CD4-positive, CD25-positive, alpha-beta regulatory T cell (primary cell): ENCODE measurements around the gene IMP4. TPM values are rescaled to one million over a fixed set of nuclear protein-coding genes. Genes with fewer than 3 reads are reported as not detected.

ENCODE experiments used
- ATAC-seq, 2 donors: fragments of 150-1000 bp; cut with Tn5 transposase; one replicate each; pipeline ENCODE4 v1.10.0; 2021; ENCODE audit warnings: low read depth in 2 of 2, moderate number of reproducible peaks in 2 of 2, moderate library complexity in 1 of 2
- DNase-seq, 3 donors: peaks; one replicate each; pipeline versions ENCODE4 v3.0.0 to v3.0.0-alpha.2; 2012 to 2022; ENCODE audit warnings: mixed read lengths in 1 of 3
- H3K27ac ChIP-seq: one replicate; pipeline ENCODE4 v1.7.0; 2013; ENCODE audit warnings: mild to moderate bottlenecking, low read length; ENCODE audit not compliant: insufficient read depth, poor library complexity, severe bottlenecking
- H3K27me3 ChIP-seq: one replicate; pipeline ENCODE4 v1.7.0; 2013; ENCODE audit warnings: low read length; ENCODE audit not compliant: control insufficient read depth, insufficient read depth
- H3K36me3 ChIP-seq: one replicate; pipeline ENCODE4 v1.7.0; 2013; ENCODE audit warnings: mild to moderate bottlenecking, low read length, moderate library complexity; ENCODE audit not compliant: control insufficient read depth, insufficient read depth
- H3K4me1 ChIP-seq: 2 replicates; pipeline ENCODE4 v1.7.0; 2013; ENCODE audit warnings: mild to moderate bottlenecking, low read length; ENCODE audit not compliant: insufficient read depth, control insufficient read depth, poor library complexity, severe bottlenecking
- H3K4me3 ChIP-seq: one replicate; pipeline ENCODE4 v1.7.0; 2013; ENCODE audit warnings: low read depth, mild to moderate bottlenecking, low read length, moderate library complexity
- H3K9me3 ChIP-seq, 2 experiments: 1 replicate in 1 of 2; 2 replicates in 1 of 2; pipeline ENCODE4 v1.7.0; 2013; ENCODE audit warnings: low read length in 2 of 2, mild to moderate bottlenecking in 1 of 2, moderate library complexity in 1 of 2; ENCODE audit not compliant: control insufficient read depth in 2 of 2
- H3K27ac Mint-ChIP-seq, 3 donors: one replicate each; pipeline ENCODE4 v1.8.0; 2020 to 2022; ENCODE audit warnings: mild to moderate bottlenecking in 3 of 3, mixed read lengths in 3 of 3, moderate library complexity in 2 of 3
- H3K27me3 Mint-ChIP-seq: one replicate; pipeline ENCODE4 v1.8.0; 2022; ENCODE audit warnings: mild to moderate bottlenecking, mixed read lengths
- H3K36me3 Mint-ChIP-seq: one replicate; pipeline ENCODE4 v1.8.0; 2020; ENCODE audit warnings: mixed read lengths
- H3K4me1 Mint-ChIP-seq, 4 donors: one replicate each; pipeline ENCODE4 v1.8.0; 2020 to 2022; ENCODE audit warnings: mixed read lengths in 4 of 4, mild to moderate bottlenecking in 1 of 4
- H3K4me3 Mint-ChIP-seq, 4 donors: one replicate each; pipeline ENCODE4 v1.8.0; 2020 to 2022; ENCODE audit warnings: mild to moderate bottlenecking in 4 of 4, mixed read lengths in 4 of 4, moderate library complexity in 3 of 4
- H3K9me3 Mint-ChIP-seq, 7 donors: one replicate each; pipeline ENCODE4 v1.8.0; 2020 to 2022; ENCODE audit warnings: mixed read lengths in 7 of 7, mild to moderate bottlenecking in 3 of 7, moderate library complexity in 2 of 7
- polyA plus RNA-seq, 4 donors: library from polyadenylated mRNA; unstranded; fragments of 300-500 nt; fragmentation: Illumina TruSeq; gene quantifications; one replicate each; pipeline ENCODE4 v1.2.3, GENCODE V29; 2021
- total RNA-seq: library from RNA; stranded (reverse); gene quantifications from one replicate; pipeline ENCODE4 v1.2.3, GENCODE V29; 2022

Gene IMP4
- total and polyA plus RNA-seq, 5 donors from 2014 or later = 72.4 to 111 (median 73.5) TPM

DNA sequence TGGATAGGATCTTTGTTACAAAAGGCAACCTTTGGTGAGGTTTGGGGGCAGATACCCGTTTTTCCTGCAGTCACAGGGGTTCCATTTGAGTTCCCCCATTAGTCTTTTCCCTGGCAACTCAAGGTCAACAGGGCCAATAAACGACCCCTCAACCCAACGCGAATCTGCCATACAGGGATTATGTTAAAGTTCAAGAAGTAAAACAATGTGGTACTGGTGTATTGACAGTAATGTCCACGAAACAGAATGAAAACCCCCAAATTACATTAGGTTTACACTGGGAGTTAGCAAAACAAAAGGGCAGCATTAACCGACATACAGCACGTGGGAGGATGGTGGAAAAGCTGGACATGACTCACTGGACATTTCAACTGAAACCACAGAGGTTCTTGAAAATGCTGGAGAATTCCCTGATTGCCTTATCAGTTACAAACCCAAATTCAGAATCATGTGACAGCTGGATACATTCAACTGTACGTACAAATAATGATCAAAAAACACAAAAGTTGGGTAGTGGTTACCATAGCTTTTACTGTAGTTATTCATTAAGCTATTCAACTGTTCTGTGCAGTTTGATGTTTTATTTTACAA lies 4.9 kb upstream of the IMP4 start:
- H3K27me3 ChIP-seq = no peaks in the 10 kb centered on the region
- peak overlapping the region in 2 of 3 donors; percentile 32 to 66 for H3K27ac Mint-ChIP-seq
- peaks cover 27% of the 10 kb centered on the region for H3K36me3 Mint-ChIP-seq
- H3K4me1 Mint-ChIP-seq = peaks cover 5 to 28% (median 17%) of the 10 kb centered on the region in 4 donors
- no peak overlapping the region for H3K27ac ChIP-seq
- DNase-seq (no peak), ATAC-seq (no peak)
- peaks cover 5% of the 10 kb centered on the region for H3K27me3 Mint-ChIP-seq
- H3K36me3 ChIP-seq = peaks cover 23% of the 10 kb centered on the region
- no peaks in the 10 kb centered on the region for H3K9me3 ChIP-seq
- H3K4me1 ChIP-seq = peaks cover 9% of the 10 kb centered on the region
- no peak overlapping the region for H3K4me3 ChIP-seq
- peak overlapping the region in 1 of 4 donors; percentile 40 for H3K4me3 Mint-ChIP-seq
- H3K9me3 Mint-ChIP-seq = no peaks in the 10 kb centered on the region

- no peak overlapping the region for H3K27ac ChIP-seq
- Mint-ChIP-seq H3K9me3 (no peaks in the 10 kb centered on the region), H3K36me3 (peaks cover 27% of the 10 kb centered on the region), H3K4me1 (peaks cover 5 to 37% (median 17%) of the 10 kb centered on the region in 4 donors), H3K4me3 (peak overlapping the region in 1 of 4 donors; percentile 56), H3K27ac (no peak overlapping the region), H3K27me3 (no peaks in the 10 kb centered on the region)
- no peaks in the 10 kb centered on the region for H3K27me3 ChIP-seq
- DNase-seq (no peak), ATAC-seq (no peak)
- H3K4me3 ChIP-seq = no peak overlapping the region
- no peaks in the 10 kb centered on the region for H3K9me3 ChIP-seq
- H3K36me3 ChIP-seq = peaks cover 23% of the 10 kb centered on the region
- peaks cover 17% of the 10 kb centered on the region for H3K4me1 ChIP-seq
These were observed 3.8 kb upstream of the IMP4 start for GRCh38 chr2:130338793-130339345.

DNA sequence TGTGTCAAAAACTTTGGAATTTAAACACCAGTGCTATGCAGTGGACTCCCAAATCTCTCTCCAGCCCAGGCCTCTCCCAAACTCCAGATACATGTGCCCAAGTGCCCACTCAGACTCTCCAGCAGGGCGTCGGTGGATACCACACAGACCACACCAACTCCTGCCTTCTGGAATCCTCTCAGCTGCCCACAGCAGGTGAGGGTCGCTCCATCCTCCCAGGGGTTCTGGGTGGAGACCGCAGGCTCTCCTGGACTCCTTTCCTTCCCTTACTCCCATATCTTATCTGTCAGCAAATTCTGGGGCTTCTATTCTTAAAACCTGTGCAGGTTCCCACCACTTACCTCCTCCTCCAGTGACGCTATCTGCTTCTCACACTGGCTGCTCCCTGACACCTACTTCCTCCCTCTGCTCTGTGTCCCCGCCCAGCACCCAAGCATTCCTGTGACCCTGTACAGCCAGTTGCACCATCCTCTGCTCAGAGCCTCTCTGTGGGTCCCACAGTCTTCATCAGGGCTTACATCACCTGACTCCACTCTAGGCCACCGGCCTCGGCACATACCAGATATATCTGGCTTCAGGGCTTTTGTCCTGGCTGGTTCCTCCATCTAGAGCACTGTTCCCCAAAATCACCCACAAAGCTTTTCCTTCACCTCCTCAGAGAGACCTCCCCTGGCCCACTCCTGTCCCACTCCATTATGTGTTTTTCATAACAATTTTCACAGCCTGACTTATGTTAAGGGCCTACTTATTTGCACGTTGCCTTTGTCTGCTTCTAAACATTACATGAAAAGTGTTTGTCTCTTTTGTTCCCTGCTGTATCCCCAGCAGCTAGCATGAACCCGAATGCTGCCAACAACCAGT lies 2.6 kb upstream of the IMP4 start:
- no peak for DNase-seq
- peaks cover 24% of the 10 kb centered on the region for H3K4me1 ChIP-seq
- H3K4me1 Mint-ChIP-seq = peaks cover 5 to 49% (median 18%) of the 10 kb centered on the region in 4 donors
- peak overlapping the region in 3 of 4 donors; percentile 48 to 74 (median 57) for H3K4me3 Mint-ChIP-seq
- H3K9me3 Mint-ChIP-seq = no peaks in the 10 kb centered on the region
- no peaks in the 10 kb centered on the region for H3K9me3 ChIP-seq
- H3K27ac Mint-ChIP-seq = peak overlapping the region; percentile 6 to 92 (median 62)
- no peaks in the 10 kb centered on the region for H3K27me3 ChIP-seq
- H3K36me3 Mint-ChIP-seq = peaks cover 32% of the 10 kb centered on the region
- no peaks in the 10 kb centered on the region for H3K27me3 Mint-ChIP-seq
- ATAC-seq = no peak
- H3K36me3 ChIP-seq = peaks cover 30% of the 10 kb centered on the region
- no peak overlapping the region for H3K27ac ChIP-seq
- no peak overlapping the region for H3K4me3 ChIP-seq

- Histone ChIP-seq H3K4me1 (peaks cover 24% of the 10 kb centered on the region), H3K27me3 (no peaks in the 10 kb centered on the region), H3K36me3 (peaks cover 45% of the 10 kb centered on the region), H3K4me3 (peak overlapping the region; percentile 98), H3K9me3 (no peaks in the 10 kb centered on the region), H3K27ac (peak overlapping the region; percentile 97)
- Mint-ChIP-seq H3K27ac (peak overlapping the region; percentile 100), H3K4me3 (peak overlapping the region; percentile 95 to 100 (median 100)), H3K27me3 (no peaks in the 10 kb centered on the region), H3K36me3 (peaks cover 38% of the 10 kb centered on the region), H3K9me3 (no peaks in the 10 kb centered on the region), H3K4me1 (peaks cover 5 to 51% (median 20%) of the 10 kb centered on the region in 4 donors)
- ATAC-seq (no peak), DNase-seq (peak in 1 of 3 donors; percentile 61)
These were observed 1.1 kb upstream of the IMP4 start for GRCh38 chr2:130341562-130342019.

GRCh38 chr2:130342020-130342532 lies 621 bp upstream of the IMP4 start:
- peaks cover 50% of the 10 kb centered on the region for H3K36me3 ChIP-seq
- Mint-ChIP-seq H3K9me3 (no peaks in the 10 kb centered on the region), H3K36me3 (peaks cover 43% of the 10 kb centered on the region), H3K27me3 (no peaks in the 10 kb centered on the region), H3K4me1 (peaks cover 5 to 51% (median 20%) of the 10 kb centered on the region in 4 donors), H3K4me3 (peak overlapping the region; percentile 95 to 100 (median 100)), H3K27ac (peak overlapping the region; percentile 100)
- DNase-seq (peak; percentile 84 to 94 (median 90)), ATAC-seq (peak; percentile 65 to 68)
- H3K27me3 ChIP-seq = no peaks in the 10 kb centered on the region
- no peaks in the 10 kb centered on the region for H3K9me3 ChIP-seq
- peak overlapping the region; percentile 97 for H3K27ac ChIP-seq
- peak overlapping the region; percentile 98 for H3K4me3 ChIP-seq
- H3K4me1 ChIP-seq = peaks cover 24% of the 10 kb centered on the region

GRCh38 chr2:130344578-130344977 lies 1.9 kb downstream of the IMP4 start:
- DNase-seq (no peak), ATAC-seq (no peak)
- Histone ChIP-seq H3K9me3 (no peaks in the 10 kb centered on the region), H3K27me3 (no peaks in the 10 kb centered on the region), H3K27ac (no peak overlapping the region), H3K4me1 (peaks cover 24% of the 10 kb centered on the region), H3K36me3 (peaks cover 45% of the 10 kb centered on the region), H3K4me3 (no peak overlapping the region)
- Mint-ChIP-seq H3K36me3 (peaks cover 43% of the 10 kb centered on the region), H3K4me3 (peak overlapping the region; percentile 95 to 100 (median 100)), H3K27me3 (no peaks in the 10 kb centered on the region), H3K9me3 (no peaks in the 10 kb centered on the region), H3K4me1 (peaks cover 5 to 52% (median 21%) of the 10 kb centered on the region in 4 donors), H3K27ac (peak overlapping the region in 2 of 3 donors; percentile 46 to 57)

- Mint-ChIP-seq H3K4me3 (peak overlapping the region in 2 of 4 donors; percentile 95 to 100), H3K4me1 (peaks cover 5 to 46% (median 19%) of the 10 kb centered on the region in 4 donors), H3K27ac (peak overlapping the region in 2 of 3 donors; percentile 46 to 57), H3K36me3 (peaks cover 38% of the 10 kb centered on the region), H3K27me3 (no peaks in the 10 kb centered on the region), H3K9me3 (no peaks in the 10 kb centered on the region)
- Histone ChIP-seq H3K27ac (no peak overlapping the region), H3K27me3 (no peaks in the 10 kb centered on the region), H3K4me3 (no peak overlapping the region), H3K36me3 (peaks cover 44% of the 10 kb centered on the region), H3K9me3 (no peaks in the 10 kb centered on the region), H3K4me1 (peaks cover 24% of the 10 kb centered on the region)
- ATAC-seq = no peak
- DNase-seq = no peak
These were observed 2.4 kb downstream of the IMP4 start for GRCh38 chr2:130345091-130345490.
